PFSK-1 (cell line): ENCODE measurements around the gene CELF1.

ENCODE experiments used
- FOXP2 ChIP-seq: optimal IDR thresholded peaks from 2 replicates; pipeline ENCODE3; 2011; ENCODE audit warnings: borderline replicate concordance, control low read depth, inconsistent platforms; ENCODE audit not compliant: insufficient read depth; ENCODE audit errors: extremely low read length, extremely low read depth
- POLR2AphosphoS5 ChIP-seq: IDR thresholded peaks from 2 replicates; pipeline ENCODE4 v1.6.1; 2012; ENCODE audit warnings: low read depth, mild to moderate bottlenecking, control low read depth, low read length, moderate library complexity
- REST ChIP-seq, 2 experiments: IDR thresholded peaks; 2 replicates each; pipeline versions ENCODE4 v1.6.1 to v1.8.0; 2011 to 2012; ENCODE audit warnings: low read depth in 2 of 2, low read length in 2 of 2, control low read depth in 1 of 2, inconsistent platforms in 1 of 2, mild to moderate bottlenecking in 1 of 2, moderate library complexity in 1 of 2; ENCODE audit not compliant: insufficient read depth in 1 of 2
- SIN3A ChIP-seq: IDR thresholded peaks from 2 replicates; pipeline ENCODE4 v1.6.1; 2012; ENCODE audit warnings: mild to moderate bottlenecking, low read length, moderate library complexity, borderline replicate concordance; ENCODE audit not compliant: insufficient read depth
- TAF1 ChIP-seq: IDR thresholded peaks from 2 replicates; pipeline ENCODE4 v1.6.1; 2012; ENCODE audit warnings: low read length, control low read depth, borderline replicate concordance; ENCODE audit not compliant: insufficient read depth

CELF1 gene

GRCh38 chr11:47448566-47449427, 104.1 kb downstream of the CELF1 start, which contains the start of gene RAPSN:
RAPSN (minus strand) TSS chr11:47449136; CDS start chr11:47448964, 172 bp downstream.
- TF ChIP-seq FOXP2 (no peak), TAF1 (no peak), REST (IDR thresholded peaks at IDR 0.05; ENCODE audit: insufficient read depth in 1 of 2, low read depth in 2 of 2, low read length in 2 of 2) (no peak), POLR2AphosphoS5 (no peak), SIN3A (no peak)

- no peak for TF ChIP-seq TAF1
- no peak for TF ChIP-seq POLR2AphosphoS5
- TF ChIP-seq SIN3A: no peak
- TF ChIP-seq REST (IDR thresholded peaks at IDR 0.05; ENCODE audit: insufficient read depth in 1 of 2, low read depth in 2 of 2, low read length in 2 of 2): no peak
- no peak for TF ChIP-seq FOXP2
Measured at GRCh38 chr11:47447906-47448305, 105.0 kb downstream of the CELF1 start.

GRCh38 chr11:47446833-47447232, 106.1 kb downstream of the CELF1 start:
- TF ChIP-seq POLR2AphosphoS5 (no peak), SIN3A (no peak), TAF1 (no peak), FOXP2 (no peak), REST (IDR thresholded peaks at IDR 0.05; ENCODE audit: insufficient read depth in 1 of 2, low read depth in 2 of 2, low read length in 2 of 2) (no peak)

- TF ChIP-seq SIN3A (no peak), FOXP2 (no peak), TAF1 (no peak), REST (IDR thresholded peaks at IDR 0.05; ENCODE audit: insufficient read depth in 1 of 2, low read depth in 2 of 2, low read length in 2 of 2) (no peak), POLR2AphosphoS5 (no peak)
Measured at GRCh38 chr11:47445840-47446239, 107.1 kb downstream of the CELF1 start.
